C4-2B (cell line): ENCODE measurements around the gene UBTD2.

ENCODE experiments used
- ZFX ChIP-seq: fragments of 450-650 bp; IDR thresholded peaks from 2 replicates; pipeline ENCODE4 v1.6.1; 2017
- TF ChIP-seq, protein P1 (sequence below): fragments of 450-650 bp; conservative IDR thresholded peaks from 2 replicates; pipeline ENCODE4 v1.5.1; 2017; ENCODE audit warnings: mild to moderate bottlenecking

DNA sequence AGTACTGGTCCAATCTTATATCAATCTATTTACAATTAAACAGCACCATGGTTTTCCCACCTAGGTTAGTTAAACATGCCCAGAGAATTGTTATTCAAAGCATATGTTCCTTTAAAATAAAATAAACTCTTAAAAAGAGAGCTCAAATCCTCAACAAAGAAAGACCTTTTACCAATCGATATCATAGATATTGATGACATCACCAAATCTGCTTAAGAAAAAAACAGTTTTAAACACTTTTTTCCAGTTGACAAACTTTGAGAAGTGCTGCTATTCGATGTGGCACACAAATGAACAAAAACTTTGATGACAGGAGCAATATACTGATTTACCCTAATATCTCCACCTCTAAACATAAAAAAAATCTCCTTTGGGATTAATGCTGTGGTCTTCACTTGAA, 73.8 kb downstream of the UBTD2 start:
- TF ChIP-seq, protein P1, sequence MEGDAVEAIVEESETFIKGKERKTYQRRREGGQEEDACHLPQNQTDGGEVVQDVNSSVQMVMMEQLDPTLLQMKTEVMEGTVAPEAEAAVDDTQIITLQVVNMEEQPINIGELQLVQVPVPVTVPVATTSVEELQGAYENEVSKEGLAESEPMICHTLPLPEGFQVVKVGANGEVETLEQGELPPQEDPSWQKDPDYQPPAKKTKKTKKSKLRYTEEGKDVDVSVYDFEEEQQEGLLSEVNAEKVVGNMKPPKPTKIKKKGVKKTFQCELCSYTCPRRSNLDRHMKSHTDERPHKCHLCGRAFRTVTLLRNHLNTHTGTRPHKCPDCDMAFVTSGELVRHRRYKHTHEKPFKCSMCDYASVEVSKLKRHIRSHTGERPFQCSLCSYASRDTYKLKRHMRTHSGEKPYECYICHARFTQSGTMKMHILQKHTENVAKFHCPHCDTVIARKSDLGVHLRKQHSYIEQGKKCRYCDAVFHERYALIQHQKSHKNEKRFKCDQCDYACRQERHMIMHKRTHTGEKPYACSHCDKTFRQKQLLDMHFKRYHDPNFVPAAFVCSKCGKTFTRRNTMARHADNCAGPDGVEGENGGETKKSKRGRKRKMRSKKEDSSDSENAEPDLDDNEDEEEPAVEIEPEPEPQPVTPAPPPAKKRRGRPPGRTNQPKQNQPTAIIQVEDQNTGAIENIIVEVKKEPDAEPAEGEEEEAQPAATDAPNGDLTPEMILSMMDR, result no peak
- no peak for TF ChIP-seq ZFX
